GM19467 (cell line): ENCODE results near the gene MEG3.
"Not testable (repeated sequence)": the region's sequence is repeated elsewhere in the genome, so short reads cannot be mapped to it uniquely, and the experiment has no call there.

Experiments
- ATAC-seq: cut with Tn5 transposase; IDR thresholded peaks from one replicate; pipeline ENCODE4 v1.9.1; 2021; ENCODE audit warnings: mild to moderate bottlenecking, moderate library complexity; ENCODE audit not compliant: unreplicated experiment

MEG3 gene

GRCh38 chr14:100813291-100813690, 12.6 kb upstream of the MEG3 start:
- ATAC-seq: no peak

GRCh38 chr14:100815478-100816285, 10.2 kb upstream of the MEG3 start:
- no peak for ATAC-seq

- ATAC-seq: no peak
Measured at GRCh38 chr14:100816286-100816949, 9.5 kb upstream of the MEG3 start.

DNA sequence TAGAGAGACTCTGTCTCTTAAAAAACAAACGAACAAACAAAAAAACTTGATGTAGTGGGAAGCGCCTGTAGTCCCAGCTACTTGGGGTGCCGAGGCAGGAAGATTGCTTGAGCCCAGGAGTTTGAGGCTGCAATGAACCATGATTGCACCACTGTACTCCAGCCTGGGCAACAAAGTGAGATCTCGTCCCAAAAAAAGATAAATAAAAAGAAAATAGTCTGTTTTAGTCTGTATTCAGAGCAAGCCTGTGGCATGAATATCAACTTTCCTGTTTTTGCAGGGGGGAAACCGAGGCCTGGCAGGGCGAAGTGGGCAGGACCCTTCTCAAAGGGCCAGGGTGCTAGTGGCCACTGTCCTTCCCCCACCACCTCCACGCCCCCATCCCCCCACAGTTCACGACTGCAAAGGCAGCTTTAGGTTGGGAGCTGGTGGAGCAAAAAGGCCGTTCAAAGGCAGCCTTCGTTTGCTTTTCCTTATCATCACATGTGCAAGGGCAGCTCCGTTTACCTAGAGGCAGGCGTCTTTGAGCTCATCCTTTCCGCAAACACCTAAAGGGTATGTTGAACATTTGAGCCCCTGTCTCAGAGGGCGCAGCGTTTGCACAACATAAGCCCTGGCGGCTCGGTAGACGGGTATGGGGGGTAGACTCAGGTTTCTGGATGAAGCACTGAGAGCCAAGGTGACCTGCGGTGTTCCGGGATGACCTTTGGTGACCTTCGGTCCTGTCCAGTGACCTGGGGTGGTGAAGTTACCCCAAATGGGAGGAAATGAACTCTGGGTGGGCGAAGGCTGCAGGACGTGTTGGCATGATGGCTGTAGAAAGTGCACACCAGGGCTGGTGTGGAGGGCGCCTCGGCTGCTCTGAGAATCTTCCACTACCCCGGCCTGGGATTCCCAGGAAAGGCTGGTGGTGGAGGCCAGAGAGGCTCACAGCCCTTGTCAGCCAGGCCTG, 8.7 kb upstream of the MEG3 start:
- no peak for ATAC-seq

DNA sequence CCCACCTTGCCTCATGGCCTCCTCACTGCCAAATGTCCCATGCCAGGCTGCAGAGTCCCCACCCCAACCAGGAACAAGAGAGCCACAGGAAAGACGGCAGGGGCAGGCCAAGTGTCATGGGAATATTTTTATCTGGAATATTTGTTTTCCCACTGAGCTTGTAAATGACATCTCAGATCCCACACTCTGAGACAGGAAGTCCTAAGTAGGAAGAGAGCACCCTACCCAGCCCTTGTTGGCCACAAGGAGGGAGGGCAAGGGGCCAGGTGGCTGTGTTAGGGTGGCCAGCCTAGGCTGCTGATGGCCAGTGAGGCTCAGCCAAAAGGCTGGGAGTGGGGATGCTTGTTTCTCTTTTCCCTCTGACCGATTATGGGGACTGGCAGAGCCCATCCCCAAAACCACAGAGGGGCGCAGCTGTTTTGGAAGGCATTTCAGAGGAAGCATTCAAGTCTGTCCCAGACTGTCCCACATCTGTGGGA, 7.7 kb upstream of the MEG3 start:
- no peak for ATAC-seq

DNA sequence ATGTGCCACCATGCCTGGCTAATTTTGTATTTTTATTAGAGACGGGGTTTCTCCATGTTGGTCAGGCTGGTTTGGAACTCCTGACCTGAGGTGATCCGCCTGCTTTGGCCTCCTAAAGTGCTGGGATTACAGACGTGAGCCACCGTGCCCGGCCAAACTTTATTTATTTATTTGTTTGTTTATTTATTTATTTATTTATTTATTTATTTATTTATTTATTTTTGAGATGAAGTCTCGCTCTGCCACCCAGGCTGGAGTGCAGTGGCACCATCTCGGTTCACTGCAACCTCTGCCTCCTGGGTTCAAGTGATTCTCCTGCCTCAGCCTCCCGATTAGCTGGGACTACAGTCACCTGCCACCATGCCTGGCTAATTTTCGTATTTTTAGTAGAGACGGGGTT, 7.0 kb upstream of the MEG3 start:
- not testable (repeated sequence) for ATAC-seq

DNA sequence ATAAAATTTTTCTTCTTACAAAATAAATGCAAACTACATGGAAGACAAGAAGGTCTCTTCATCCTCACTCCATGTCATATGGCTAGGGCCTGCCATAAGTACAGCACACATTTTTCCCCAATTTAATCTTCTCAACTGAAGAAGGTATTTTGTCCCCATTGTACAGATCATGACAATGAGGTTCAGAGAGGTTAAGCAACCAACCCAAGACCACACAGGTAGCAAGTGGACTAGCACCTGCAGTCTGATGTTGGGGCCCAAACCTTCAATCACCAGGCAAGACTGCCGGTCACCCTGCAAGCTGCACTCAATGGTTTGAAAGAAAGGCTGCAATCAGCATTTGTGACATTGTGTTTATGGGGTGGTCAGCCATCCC, 6.5 kb upstream of the MEG3 start:
- no peak for ATAC-seq

GRCh38 chr14:100819829-100820475, 6.0 kb upstream of the MEG3 start:
- ATAC-seq: no peak

- ATAC-seq: no peak
Measured at GRCh38 chr14:100820957-100821356, 5.0 kb upstream of the MEG3 start.

DNA sequence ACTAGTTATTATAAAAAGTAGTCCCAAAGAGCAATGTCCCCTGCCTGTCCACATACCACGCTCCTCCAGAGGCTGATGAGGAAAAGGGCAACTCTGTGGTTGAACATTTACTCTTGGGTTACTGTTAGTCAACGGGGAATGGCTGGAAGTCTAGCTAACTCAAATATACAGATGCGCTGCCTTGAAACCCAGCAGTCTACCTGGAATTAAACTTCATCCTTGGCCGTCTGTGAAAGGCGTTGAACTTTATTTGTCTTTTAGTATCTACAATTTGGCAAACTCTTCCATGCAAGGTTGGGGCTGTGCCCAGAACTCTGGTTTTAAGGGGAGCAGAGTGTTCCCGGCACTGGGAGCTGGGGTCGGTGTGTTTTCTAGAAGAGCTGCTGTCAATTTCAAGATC, 3.9 kb upstream of the MEG3 start:
- no peak for ATAC-seq

GRCh38 chr14:100822532-100823296, 3.2 kb upstream of the MEG3 start:
- no peak for ATAC-seq

DNA sequence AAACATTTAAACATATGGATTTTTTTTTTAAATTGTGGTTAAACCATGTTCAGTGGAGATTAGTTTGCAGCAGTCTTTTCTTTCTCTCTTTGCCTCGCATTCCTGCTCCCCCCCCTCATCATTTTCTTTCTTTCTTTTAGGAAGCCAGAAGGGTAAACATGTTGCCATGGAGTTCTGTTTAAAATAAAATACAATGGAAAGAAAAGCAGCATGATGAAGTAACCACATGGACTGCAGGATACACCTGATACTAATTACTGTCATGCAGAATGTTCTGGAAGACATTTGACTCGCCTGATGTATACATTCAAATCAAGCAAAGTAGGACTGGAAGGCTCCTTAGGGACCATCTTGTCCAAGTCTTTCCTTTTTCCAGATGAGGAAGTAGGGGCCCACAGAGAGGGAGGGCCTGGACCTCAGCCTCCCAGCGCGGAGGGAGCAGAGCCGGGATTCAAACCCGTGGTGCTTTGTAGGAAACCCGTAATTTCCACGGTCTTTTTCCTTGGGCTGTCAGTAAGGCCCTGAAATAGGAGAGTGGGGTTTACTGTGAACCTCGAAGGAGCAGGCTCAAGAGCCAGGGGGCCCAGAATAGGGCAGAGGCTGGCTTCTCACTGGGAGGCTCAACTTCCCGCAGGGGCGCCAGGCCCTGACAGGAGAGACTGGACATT, 2.4 kb upstream of the MEG3 start:
- no peak for ATAC-seq

- no peak for ATAC-seq
Measured at GRCh38 chr14:100824091-100824551, 1.8 kb upstream of the MEG3 start.

GRCh38 chr14:100824901-100825712, 811 bp upstream of the MEG3 start:
- ATAC-seq: no peak

DNA sequence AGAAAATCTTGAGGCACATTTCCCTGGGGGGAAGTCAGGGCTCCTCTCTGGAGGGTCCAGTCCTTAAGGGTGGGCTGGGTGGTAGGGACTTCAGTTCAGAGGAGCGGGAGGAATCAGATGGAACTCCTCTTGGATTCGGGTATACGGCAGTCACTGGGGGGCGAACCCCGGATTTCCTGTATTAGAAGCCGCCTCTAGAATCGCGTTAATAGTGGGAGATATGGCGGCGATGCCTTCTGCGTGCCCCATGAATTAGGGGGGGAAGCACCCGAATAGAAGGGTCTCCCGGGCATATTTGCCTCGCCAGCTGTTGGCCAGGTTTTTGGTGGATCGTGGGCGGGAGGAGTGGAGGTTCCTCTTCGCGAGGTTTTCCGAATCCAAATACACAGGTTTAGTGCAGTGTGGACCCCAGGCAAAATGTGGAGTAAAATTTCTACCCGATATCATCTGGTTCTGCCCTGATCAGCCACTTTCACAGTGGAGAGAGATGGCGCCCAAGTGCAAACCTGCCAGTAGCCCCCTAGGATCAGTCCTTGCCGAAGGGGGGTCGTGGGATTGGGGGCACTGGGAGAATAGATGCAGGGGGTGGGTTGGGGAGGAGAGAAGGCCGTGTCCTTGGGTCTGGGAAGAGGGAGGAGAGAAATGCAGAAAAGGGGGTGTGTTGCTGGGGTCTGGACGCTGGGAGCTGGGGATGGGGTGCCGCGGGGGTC, 628 bp downstream of the MEG3 start:
- no peak for ATAC-seq

DNA sequence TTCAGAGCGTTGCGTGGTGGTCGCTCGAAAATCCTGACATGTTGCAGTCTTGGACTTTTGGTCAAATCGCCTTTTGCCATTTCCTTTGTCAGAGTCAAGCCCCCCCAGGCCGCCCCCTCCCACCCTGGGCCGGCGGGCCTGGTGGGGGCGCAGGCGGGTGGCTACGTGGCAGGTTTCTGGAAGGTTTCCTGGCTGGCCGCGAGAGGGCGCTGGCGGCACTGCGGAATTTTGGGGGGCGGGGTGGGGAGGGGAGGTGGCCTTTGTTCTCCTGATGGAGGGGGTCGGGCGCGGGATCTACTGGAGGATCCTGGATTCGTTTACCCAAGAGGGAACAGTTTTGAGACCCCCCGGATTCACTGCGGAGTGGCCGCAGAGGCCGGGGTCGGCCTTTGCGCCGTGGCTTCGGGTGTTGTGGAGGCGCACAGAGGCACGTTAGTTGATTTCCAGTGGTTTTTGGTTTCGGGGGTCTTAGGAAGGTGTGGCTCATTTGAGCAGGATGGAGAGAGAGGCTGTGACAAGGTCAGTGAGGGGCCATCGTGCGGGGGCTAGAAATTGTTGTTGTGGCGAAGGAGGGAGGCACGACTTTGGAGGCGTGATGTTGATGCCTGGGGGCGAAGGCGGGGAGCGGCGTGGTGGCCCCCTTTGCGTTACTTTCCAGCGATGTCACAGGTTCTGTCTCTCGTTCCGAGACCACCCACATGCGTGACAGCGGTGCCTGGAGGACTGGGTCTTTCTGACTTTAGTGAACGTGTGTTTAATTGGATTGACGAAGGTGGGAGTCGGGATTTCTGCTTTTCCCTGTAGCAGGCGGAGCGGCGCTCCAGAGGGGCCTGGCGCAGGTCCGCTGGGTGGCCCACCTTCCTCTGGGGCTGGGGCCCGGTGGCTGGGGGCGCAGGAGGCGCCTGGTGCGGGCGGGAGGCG, 1.4 kb downstream of the MEG3 start:
- ATAC-seq: no peak
